ENCODE data around the gene IGF2BP3. TPM values are rescaled to one million over a fixed set of nuclear protein-coding genes. Genes with fewer than 3 reads are reported as not detected.

IGF2BP3 gene
- total RNA-seq, 1 experiment from 2014 or later: 139 TPM

DNA sequence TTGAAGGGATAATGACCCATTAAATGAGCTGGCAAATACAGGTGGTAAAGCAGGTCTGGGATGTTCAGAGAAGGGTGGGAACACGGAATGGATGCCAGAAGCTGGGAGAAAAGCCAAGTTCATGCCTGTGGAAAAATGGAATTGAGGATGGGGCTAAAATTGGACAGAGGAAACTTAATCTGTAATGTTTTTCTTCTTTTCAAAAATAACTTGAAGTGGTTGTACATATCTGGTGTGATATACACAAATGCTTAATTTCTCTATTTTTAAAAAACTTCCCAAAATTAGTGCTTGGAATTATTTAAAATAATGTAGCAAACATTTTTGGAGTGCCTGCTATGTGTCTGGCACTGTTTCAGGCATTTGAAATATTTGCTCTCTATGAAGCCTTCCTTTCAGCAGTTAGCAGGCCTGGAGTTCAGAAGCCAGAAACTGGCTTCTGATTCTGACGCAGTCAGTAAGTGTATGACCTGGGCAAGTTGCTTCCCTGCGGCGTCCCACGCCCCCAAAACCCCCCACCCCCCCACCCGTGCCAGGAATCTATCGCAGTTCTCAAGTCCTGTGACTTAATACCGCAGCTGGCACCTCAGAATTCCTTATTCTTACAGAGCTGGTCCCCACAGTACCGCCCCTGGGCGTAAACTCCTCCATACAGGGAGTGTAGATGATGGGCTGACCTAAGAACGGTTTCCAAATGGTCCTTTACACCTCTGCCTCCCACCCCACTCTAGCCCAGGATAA lies 172.0 kb downstream of the IGF2BP3 start:
- Histone ChIP-seq H3K4me1 (replicated peaks; ENCODE audit: insufficient read depth) (peaks cover 27% of the 10 kb centered on the region), H3K36me3 (ENCODE audit: low read depth) (peaks cover 18% of the 10 kb centered on the region), H3K9me3 (ENCODE audit: insufficient read depth, low read depth) (no peaks in the 10 kb centered on the region), H3K4me2 (peak overlapping the region; percentile 80), H3F3A (ENCODE audit: insufficient read depth, low read depth) (peaks cover 21% of the 10 kb centered on the region; the same call in 1 of the 2 replicates), H2AFZ (peak overlapping the region; percentile 90), H3K79me2 (ENCODE audit: low read depth) (peaks cover 41% of the 10 kb centered on the region), H3K27ac (peak overlapping the region; percentile 85), H3K9me2 (ENCODE audit: insufficient read depth) (no peaks in the 10 kb centered on the region), H3K27me3 (ENCODE audit: insufficient read depth, low read depth) (no peaks in the 10 kb centered on the region), H4K20me1 (ENCODE audit: insufficient read depth) (peaks cover 5% of the 10 kb centered on the region), H3K4me3 (peak overlapping the region; percentile 71)
- intact Hi-C loops (cut with micrococcal nuclease; ENCODE audit: unreplicated experiment): loop anchor here (1.0 to 2.0 kb wide), 3 partner anchors 36 to 233 kb away; partner anchors contain the start of gene TRA2A
- BruUV-seq (replicated peaks): no TSS peak
- DNase-seq: peak; percentile 79 to 90
- TF ChIP-seq, protein P1, sequence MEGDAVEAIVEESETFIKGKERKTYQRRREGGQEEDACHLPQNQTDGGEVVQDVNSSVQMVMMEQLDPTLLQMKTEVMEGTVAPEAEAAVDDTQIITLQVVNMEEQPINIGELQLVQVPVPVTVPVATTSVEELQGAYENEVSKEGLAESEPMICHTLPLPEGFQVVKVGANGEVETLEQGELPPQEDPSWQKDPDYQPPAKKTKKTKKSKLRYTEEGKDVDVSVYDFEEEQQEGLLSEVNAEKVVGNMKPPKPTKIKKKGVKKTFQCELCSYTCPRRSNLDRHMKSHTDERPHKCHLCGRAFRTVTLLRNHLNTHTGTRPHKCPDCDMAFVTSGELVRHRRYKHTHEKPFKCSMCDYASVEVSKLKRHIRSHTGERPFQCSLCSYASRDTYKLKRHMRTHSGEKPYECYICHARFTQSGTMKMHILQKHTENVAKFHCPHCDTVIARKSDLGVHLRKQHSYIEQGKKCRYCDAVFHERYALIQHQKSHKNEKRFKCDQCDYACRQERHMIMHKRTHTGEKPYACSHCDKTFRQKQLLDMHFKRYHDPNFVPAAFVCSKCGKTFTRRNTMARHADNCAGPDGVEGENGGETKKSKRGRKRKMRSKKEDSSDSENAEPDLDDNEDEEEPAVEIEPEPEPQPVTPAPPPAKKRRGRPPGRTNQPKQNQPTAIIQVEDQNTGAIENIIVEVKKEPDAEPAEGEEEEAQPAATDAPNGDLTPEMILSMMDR (conservative IDR thresholded peaks at IDR 0.05): no peak
- TF ChIP-seq EZH2 (IDR thresholded peaks at IDR 0.05; ENCODE audit: low read depth): no peak
- CTCF ChIA-PET: interaction anchor here (0.5 to 2.1 kb wide), 4 partner anchors 18 to 212 kb away, joined by 3 to 19 read pairs (median 6); no protein-coding TSS in a partner anchor
- POLR2A ChIA-PET (ENCODE audit: unreplicated experiment): interaction anchor here (0.6 to 1.0 kb wide), 3 partner anchors 12 to 221 kb away, joined by 4 to 6 read pairs (median 5); no protein-coding TSS in a partner anchor

DNA sequence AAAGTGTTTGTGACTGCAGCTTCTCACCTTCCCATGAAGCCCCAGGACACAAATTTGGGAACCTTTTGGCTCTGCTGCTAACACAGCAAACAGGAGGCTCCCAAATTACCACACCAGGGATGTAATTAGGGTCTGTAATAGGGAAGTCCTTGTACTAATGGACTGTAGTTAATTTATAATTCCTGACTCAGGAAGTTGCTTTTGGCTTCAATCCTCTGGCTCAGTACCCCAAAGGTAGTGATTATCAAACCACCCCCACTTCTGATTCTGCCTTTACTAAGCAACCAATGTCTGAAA lies 174.9 kb downstream of the IGF2BP3 start:
- Histone ChIP-seq H3K4me2 (no peak overlapping the region), H3K4me3 (no peak overlapping the region), H3K36me3 (ENCODE audit: low read depth) (no peaks in the 10 kb centered on the region), H4K20me1 (ENCODE audit: insufficient read depth) (peaks cover 1% of the 10 kb centered on the region), H3K9me2 (ENCODE audit: insufficient read depth) (no peaks in the 10 kb centered on the region), H3K27ac (no peak overlapping the region), H3K79me2 (ENCODE audit: low read depth) (peaks cover 12% of the 10 kb centered on the region), H3K27me3 (ENCODE audit: insufficient read depth, low read depth) (no peaks in the 10 kb centered on the region), H3K4me1 (replicated peaks; ENCODE audit: insufficient read depth) (peaks cover 20% of the 10 kb centered on the region), H3K9me3 (ENCODE audit: insufficient read depth, low read depth) (no peaks in the 10 kb centered on the region), H3F3A (ENCODE audit: insufficient read depth, low read depth) (peaks cover 16% of the 10 kb centered on the region; the same call in 1 of the 2 replicates), H2AFZ (no peak overlapping the region)
- TF ChIP-seq EZH2 (IDR thresholded peaks at IDR 0.05; ENCODE audit: low read depth): no peak
- TF ChIP-seq, protein P1 (conservative IDR thresholded peaks at IDR 0.05): no peak
- ChIA-PET CTCF (interaction anchor here (0.7 kb wide), 1 partner anchor 209 kb away, joined by 3 read pairs; no protein-coding TSS in a partner anchor), POLR2A (ENCODE audit: unreplicated experiment) (no interaction called here)
- no TSS peak for BruUV-seq (replicated peaks)
- intact Hi-C loops (cut with micrococcal nuclease; ENCODE audit: unreplicated experiment): no loop called here
- no peak for DNase-seq

GRCh38 chr7:23294549-23295400 lies 175.5 kb downstream of the IGF2BP3 start:
- TF ChIP-seq, protein P1 (conservative IDR thresholded peaks at IDR 0.05): no peak
- TF ChIP-seq EZH2 (IDR thresholded peaks at IDR 0.05; ENCODE audit: low read depth): no peak
- H3K4me2 ChIP-seq: no peak overlapping the region
- H3K27me3 ChIP-seq (ENCODE audit: insufficient read depth, low read depth): no peaks in the 10 kb centered on the region
- no peaks in the 10 kb centered on the region for H3K9me3 ChIP-seq (ENCODE audit: insufficient read depth, low read depth)
- BruUV-seq (replicated peaks): no TSS peak
- intact Hi-C loops (cut with micrococcal nuclease; ENCODE audit: unreplicated experiment): no loop called here
- peaks cover 19% of the 10 kb centered on the region; the same call in 1 of the 2 replicates for H3F3A ChIP-seq (ENCODE audit: insufficient read depth, low read depth)
- H3K36me3 ChIP-seq (ENCODE audit: low read depth): no peaks in the 10 kb centered on the region
- no peak overlapping the region for H3K4me3 ChIP-seq
- no peak for DNase-seq
- ChIA-PET POLR2A (ENCODE audit: unreplicated experiment) (no interaction called here), CTCF (interaction anchor here (0.6 to 0.8 kb wide), 4 partner anchors 16 to 253 kb away, joined by 3 to 6 read pairs (median 4); no protein-coding TSS in a partner anchor)
- H4K20me1 ChIP-seq (ENCODE audit: insufficient read depth): no peaks in the 10 kb centered on the region
- no peak overlapping the region for H2AFZ ChIP-seq
- H3K4me1 ChIP-seq (replicated peaks; ENCODE audit: insufficient read depth): peaks cover 17% of the 10 kb centered on the region
- H3K27ac ChIP-seq: no peak overlapping the region
- H3K9me2 ChIP-seq (ENCODE audit: insufficient read depth): no peaks in the 10 kb centered on the region
- peaks cover 6% of the 10 kb centered on the region for H3K79me2 ChIP-seq (ENCODE audit: low read depth)

All from PC-9 (cell line).